WI38 (cell line): ENCODE measurements around the gene PIGO.

Source experiments
- H3K4me3 ChIP-seq: 2 replicates; pipeline ENCODE4 v1.5.1; 2011; ENCODE audit warnings: low read depth, mild to moderate bottlenecking, control low read depth, low read length
- CTCF ChIP-seq: IDR thresholded peaks from 2 replicates; pipeline ENCODE4 v1.5.1; 2012; ENCODE audit warnings: low read depth, mild to moderate bottlenecking, control low read depth, low read length

Gene PIGO

GRCh38 chr9:35096035-35096849 is at the start of gene PIGO:
TSS of gene PIGO (minus strand) at chr9:35096591. CDS start at chr9:35095565, 1,026 bp downstream.
- TF ChIP-seq CTCF = peak; percentile 79
- peak within 1 kb of the TSS; percentile 99 for H3K4me3 ChIP-seq

- no peak for TF ChIP-seq CTCF
- H3K4me3 ChIP-seq = no peak overlapping the region
These were observed 45.6 kb upstream of the PIGO start for GRCh38 chr9:35142037-35142436.

DNA sequence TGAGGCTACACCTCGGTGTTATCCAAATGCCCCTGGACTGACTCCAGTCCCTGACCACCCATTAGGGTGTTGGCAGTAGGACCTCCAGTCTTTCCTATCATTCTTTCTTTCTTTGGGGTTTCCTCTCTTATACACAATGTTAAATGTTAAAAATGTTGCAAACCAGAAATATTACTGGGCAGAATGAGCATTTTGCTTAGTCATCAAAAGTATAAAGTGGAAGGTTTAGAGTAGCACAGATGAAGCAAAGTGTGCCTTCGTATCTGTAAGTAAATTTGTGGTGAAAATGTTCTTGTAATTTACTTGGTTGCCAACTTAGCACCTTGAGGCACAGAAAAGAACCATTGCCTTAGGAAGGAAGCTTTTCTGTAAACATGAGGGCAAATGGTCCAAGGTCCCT is 43.7 kb upstream of the PIGO start:
- TF ChIP-seq CTCF = no peak
- H3K4me3 ChIP-seq = no peak overlapping the region

GRCh38 chr9:35136866-35137265 is 40.5 kb upstream of the PIGO start:
- no peak for TF ChIP-seq CTCF
- no peak overlapping the region for H3K4me3 ChIP-seq

DNA sequence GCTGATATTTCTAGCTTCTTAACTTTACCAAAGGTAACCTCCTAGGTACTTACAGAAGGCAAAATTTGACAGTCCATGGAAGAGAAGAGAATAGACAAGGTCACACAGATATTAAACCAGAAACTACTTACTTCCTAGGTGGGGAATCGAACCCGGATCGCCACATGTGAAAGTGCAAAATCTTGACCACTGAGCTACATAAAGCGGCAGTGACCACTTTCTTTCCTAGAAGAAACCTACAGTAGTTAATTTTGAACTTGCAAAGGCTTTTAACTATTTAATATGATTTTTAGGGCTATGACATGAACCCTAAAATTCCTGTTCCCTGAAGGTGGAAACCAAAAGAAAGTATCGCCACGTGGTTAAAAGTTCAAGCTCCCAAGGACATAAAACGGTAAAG is 39.6 kb upstream of the PIGO start:
- no peak for TF ChIP-seq CTCF
- no peak overlapping the region for H3K4me3 ChIP-seq

DNA sequence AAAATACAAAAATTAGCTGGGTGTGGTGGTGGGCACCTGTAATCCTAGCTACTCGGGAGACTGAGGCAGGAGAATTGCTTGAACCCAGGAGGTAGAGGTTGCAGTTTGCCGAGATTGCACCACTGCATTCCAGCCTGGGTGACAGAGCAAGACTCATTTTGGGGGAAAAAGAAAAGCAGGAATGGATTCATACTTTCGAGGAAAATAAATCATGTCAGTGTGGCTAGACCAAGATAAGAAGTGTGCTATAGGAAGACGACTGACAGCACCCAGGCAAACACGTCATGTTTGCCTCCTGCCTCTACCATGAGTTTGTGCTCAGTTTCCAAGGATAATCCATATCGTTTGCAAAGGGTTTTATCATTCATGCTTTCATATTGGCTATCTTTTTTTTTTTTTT is 38.5 kb upstream of the PIGO start:
- TF ChIP-seq CTCF = no peak
- no peak overlapping the region for H3K4me3 ChIP-seq

DNA sequence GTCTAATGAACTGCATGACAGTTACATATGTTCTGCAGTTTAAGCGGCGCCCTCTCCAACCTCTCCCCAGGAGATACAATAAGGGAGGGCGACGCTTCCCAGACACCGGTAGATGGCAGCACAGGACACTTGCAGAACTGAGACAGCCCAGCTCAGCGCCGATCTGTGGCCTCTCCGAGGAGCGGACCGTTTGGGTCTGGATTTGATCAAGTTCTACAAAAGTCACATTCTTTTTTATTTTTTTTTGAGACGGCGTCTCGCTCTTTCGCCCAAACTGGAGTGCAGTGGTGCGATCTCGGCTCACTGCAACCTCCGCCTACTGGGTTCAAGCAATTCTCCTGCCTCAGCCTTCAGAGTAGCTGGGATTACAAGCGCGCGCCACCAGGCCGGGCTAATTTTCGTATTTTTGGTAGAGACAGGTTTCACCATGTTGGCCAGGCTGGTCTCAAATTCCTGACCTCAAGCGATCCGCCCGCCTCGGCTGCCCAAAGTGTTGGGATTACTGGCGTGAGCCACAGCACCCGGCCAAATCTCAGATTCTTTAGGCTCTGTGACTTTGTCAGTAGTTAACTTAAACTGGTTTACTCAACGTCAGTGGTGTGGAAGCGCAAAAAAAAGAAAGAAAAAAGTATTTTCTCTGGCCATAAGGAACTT is 20.6 kb upstream of the PIGO start:
- peak overlapping the region; percentile 74 for H3K4me3 ChIP-seq
- peak; percentile 88 for TF ChIP-seq CTCF
